ENCODE measurements around the gene GREM2. TPM values are rescaled to one million over a fixed set of nuclear protein-coding genes. Genes with fewer than 3 reads are reported as not detected.
A peak's percentile ranks its signal among the peaks of the same experiment; 100 is the strongest.

GREM2 gene
- total RNA-seq, 1 experiment from 2014 or later = 0.34 TPM

DNA sequence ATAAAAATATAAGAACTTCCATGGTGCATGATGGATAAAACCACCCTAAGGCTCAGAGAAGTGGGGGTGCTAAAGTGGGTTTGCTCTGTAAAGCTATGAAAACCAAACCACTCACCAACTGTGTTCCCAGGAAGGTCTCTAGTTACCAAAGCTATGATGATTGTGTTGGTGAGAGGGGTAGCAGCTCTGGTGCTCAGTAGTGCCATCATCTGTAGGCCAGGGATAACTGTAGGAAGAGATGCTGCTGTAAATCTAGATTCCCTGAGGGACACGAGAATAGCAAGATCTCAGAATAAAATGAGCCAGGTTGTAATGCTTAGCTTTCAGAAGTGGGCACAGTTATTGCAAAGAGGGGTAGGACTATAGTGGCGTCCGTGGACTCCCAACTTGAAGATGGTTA, 124.5 kb downstream of the GREM2 start:
- DNase-seq (ENCODE audit: low read depth) = no peak

GRCh38 chr1:240486611-240487010, 125.3 kb downstream of the GREM2 start:
- in situ Hi-C loops (cut with HindIII; ENCODE audit: low pct_unique_long_range_greater_than_20kb, low sequenced_read_pairs) = no loop called here
- DNase-seq (ENCODE audit: low read depth) = peak; percentile 52

More for the DNA sequence above, 124.5 kb downstream of the GREM2 start:
- in situ Hi-C loops (cut with HindIII; ENCODE audit: low pct_unique_long_range_greater_than_20kb, low sequenced_read_pairs) = no loop called here

GRCh38 chr1:240484804-240485443, 127.0 kb downstream of the GREM2 start:
- no peak for DNase-seq (ENCODE audit: low read depth)
- in situ Hi-C loops (cut with HindIII; ENCODE audit: low pct_unique_long_range_greater_than_20kb, low sequenced_read_pairs) = no loop called here

DNA sequence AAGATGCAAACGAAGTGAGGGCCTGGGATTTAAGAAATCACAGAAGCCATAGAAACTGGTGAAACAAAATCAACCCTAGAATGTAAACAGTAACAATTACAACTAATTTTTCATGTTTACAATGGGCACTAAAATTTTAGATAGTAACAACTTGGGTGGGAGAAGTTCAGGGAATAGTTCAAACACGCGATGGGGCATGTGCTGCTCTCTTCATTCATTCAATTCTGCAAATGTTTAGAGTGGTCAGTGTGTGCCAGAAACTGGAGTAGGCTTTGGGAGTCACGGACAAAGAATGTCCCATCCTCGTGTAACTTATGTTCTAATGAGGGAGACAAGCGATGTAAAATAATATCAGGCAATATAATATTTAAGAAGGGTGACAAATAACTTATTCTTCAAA, 133.4 kb downstream of the GREM2 start:
- no peak for DNase-seq (ENCODE audit: low read depth)
- in situ Hi-C loops (cut with HindIII; ENCODE audit: low pct_unique_long_range_greater_than_20kb, low sequenced_read_pairs) = no loop called here

GRCh38 chr1:240475832-240476231, 136.1 kb downstream of the GREM2 start:
- in situ Hi-C loops (cut with HindIII; ENCODE audit: low pct_unique_long_range_greater_than_20kb, low sequenced_read_pairs) = no loop called here
- DNase-seq (ENCODE audit: low read depth) = no peak

DNA sequence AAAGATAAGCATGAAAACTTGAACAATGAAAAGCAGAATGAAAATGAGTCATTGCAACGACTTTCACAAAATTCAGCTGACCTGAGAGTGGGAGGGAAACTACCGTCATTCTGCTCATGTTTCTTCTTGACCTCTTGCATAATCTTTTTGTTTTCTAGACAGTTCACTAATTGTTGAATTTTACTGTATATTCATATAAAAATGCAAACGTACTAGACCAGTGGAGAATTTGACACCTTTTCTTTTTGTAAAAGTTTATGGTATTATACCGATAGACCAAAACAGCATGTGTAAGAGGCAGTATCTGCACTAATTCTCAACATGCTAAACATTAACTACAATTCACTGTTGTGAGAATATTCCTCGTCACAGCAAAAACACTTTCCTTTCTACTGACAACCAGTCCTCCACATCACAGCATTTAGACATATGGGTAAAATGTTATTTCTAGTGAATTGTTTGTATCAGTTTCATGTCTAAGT, 137.8 kb downstream of the GREM2 start:
- in situ Hi-C loops (cut with HindIII; ENCODE audit: low pct_unique_long_range_greater_than_20kb, low sequenced_read_pairs) = no loop called here
- DNase-seq (ENCODE audit: low read depth) = peak; percentile 23

DNA sequence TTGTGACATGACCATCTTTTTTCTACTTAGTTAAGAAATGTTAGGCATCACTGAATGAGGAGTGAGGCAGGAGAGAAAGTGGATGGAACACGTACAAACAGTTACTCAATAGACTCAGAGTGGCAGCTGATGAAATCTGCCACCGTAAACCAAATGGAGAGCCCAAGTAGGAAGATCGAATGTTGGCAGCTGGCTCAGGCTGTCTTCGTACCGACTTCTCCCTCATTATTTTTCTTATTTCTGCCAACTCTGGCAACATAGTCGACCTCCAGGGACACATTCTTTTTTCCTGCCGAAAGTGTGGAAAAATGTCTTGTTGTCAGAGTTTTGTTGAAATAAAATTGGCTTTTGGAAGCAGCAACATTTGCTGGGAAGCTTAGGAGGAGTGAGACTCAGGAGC, 143.3 kb downstream of the GREM2 start:
- in situ Hi-C loops (cut with HindIII; ENCODE audit: low pct_unique_long_range_greater_than_20kb, low sequenced_read_pairs) = no loop called here
- DNase-seq (ENCODE audit: low read depth) = no peak

DNA sequence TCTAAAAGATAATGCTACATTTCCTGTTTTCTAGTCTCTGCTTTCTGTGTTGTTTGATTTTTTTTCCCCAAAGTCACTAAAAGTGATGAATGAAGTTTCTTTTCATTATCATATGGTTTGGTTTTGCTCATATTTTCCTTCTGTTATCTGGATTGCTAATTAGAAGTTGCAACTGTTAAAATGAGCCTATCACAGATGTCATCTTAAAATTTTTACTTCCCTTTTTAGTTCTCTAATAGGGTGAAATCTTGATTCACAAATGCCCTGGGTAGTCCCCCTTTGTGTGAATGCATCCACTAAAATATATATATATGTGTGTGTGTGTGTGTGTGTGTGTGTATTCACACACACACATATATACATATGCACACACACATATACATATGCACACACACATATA, 144.1 kb downstream of the GREM2 start:
- DNase-seq (ENCODE audit: low read depth) = no peak
- in situ Hi-C loops (cut with HindIII; ENCODE audit: low pct_unique_long_range_greater_than_20kb, low sequenced_read_pairs) = no loop called here

DNA sequence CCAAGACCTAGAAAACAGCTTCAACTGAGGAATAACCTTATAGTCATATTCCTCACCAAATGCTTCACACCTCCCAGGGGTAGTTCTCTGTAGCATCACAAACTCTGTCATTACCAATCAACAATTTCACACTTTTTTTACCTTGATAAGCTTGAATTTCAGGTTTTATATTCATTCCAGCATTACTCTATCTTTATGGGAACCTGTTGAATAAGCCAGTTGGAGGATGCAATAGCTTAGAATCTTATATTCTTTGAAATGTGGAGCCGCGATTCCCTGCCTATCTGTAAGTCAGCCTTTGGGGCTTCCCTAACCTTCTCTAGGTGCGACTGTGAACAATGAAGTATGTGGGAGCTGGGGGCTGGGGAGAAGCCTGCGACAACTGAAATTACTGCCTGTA, 145.4 kb downstream of the GREM2 start:
- in situ Hi-C loops (cut with HindIII; ENCODE audit: low pct_unique_long_range_greater_than_20kb, low sequenced_read_pairs) = no loop called here
- DNase-seq (ENCODE audit: low read depth) = no peak

DNA sequence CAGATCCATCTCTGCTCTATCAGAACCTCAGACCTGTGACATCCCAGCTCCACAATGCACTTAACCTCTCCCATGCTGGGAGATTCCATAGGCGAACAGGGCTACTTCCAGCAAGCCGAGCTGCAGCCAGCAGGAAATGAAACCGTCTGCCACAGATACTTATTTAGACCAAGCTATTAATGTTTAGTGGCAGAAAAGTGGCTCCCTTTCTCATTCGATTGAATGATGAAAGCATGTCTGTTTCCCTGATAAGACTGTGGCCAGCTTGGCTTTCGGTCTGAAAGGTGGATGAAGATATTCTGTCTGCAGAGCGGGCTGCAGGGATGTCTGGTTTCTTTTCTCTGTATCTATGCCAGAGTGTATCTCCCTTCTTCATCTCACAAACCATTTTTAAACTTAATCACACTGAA, 146.4 kb downstream of the GREM2 start:
- in situ Hi-C loops (cut with HindIII; ENCODE audit: low pct_unique_long_range_greater_than_20kb, low sequenced_read_pairs) = no loop called here
- no peak for DNase-seq (ENCODE audit: low read depth)

- no peak for DNase-seq (ENCODE audit: low read depth)
- in situ Hi-C loops (cut with HindIII; ENCODE audit: low pct_unique_long_range_greater_than_20kb, low sequenced_read_pairs) = no loop called here
These were observed 147.9 kb downstream of the GREM2 start for GRCh38 chr1:240464099-240464498.

- in situ Hi-C loops (cut with HindIII; ENCODE audit: low pct_unique_long_range_greater_than_20kb, low sequenced_read_pairs) = no loop called here
- no peak for DNase-seq (ENCODE audit: low read depth)
These were observed 149.1 kb downstream of the GREM2 start for GRCh38 chr1:240462766-240463395.

GRCh38 chr1:240462277-240462676, 149.7 kb downstream of the GREM2 start:
- DNase-seq (ENCODE audit: low read depth) = no peak
- in situ Hi-C loops (cut with HindIII; ENCODE audit: low pct_unique_long_range_greater_than_20kb, low sequenced_read_pairs) = no loop called here

DNA sequence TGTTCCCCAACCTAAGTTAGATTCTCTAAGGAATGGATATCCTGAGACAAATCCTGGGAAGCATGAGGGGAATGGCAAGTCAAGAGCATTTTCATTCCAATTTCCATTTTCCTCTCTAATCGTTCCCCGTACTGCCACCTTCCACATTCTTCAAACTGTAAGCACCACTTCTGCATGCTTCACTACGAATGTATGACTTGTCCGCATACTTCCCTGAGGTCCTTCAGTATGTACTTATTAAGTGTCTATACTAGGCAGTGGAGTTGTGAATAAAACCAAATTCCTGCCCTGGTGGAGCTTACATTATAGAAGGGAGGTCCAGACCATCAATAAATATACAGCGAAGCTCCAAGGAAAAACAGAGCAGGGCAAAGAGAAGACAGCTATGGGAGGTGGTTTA, 154.8 kb downstream of the GREM2 start:
- in situ Hi-C loops (cut with HindIII; ENCODE audit: low pct_unique_long_range_greater_than_20kb, low sequenced_read_pairs) = no loop called here
- no peak for DNase-seq (ENCODE audit: low read depth)

- DNase-seq (ENCODE audit: low read depth) = peak; percentile 28
- in situ Hi-C loops (cut with HindIII; ENCODE audit: low pct_unique_long_range_greater_than_20kb, low sequenced_read_pairs) = no loop called here
These were observed 156.6 kb downstream of the GREM2 start for GRCh38 chr1:240455228-240455821.

DNA sequence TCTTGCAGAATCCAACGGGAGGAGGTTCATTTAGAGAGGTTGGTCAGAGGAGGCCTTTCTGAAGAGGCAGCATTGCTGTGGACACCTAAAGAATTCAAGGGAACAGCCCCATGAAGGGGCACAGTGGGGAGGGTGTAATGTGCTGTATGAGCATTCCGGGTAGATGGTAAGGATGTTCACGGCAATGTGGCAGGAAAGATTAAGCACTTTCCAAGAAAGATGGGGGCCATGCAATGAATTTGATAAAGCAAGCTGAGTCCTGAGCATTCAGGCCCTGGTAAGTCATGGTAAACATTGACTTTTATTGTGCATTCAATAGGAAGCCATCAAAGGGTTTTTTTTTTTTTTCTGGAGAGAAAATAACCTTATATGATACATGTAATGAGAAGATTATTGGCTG, 166.6 kb downstream of the GREM2 start:
- in situ Hi-C loops (cut with HindIII; ENCODE audit: low pct_unique_long_range_greater_than_20kb, low sequenced_read_pairs) = no loop called here
- no peak for DNase-seq (ENCODE audit: low read depth)

DNA sequence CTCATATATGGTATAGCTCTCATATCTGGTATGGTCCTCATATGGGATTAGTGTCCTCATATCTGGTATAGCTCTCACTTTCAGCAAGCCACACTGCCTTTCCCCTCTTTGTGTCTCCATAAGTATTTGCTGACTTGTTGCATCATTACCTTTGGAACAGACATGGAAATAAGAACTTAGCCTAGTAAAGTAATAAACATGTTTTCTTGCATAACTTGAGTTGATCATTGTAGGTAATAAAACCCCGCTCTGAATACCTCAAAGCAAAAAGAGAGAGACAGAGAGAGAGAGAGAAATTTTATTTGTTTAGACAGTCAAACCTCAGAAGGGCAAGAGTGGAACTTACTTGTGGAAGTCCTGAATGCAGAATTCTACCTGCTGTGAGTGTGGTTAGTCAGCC, 170.3 kb downstream of the GREM2 start:
- no peak for DNase-seq (ENCODE audit: low read depth)
- in situ Hi-C loops (cut with HindIII; ENCODE audit: low pct_unique_long_range_greater_than_20kb, low sequenced_read_pairs) = no loop called here

Measured in Caki2 (cell line).